Fibroblast of the aortic adventitia (primary cell): ENCODE measurements around the gene TEKT5. TPM values are rescaled to one million over a fixed set of nuclear protein-coding genes. Genes with fewer than 3 reads are reported as not detected.
"Not testable (repeated sequence)": the region's sequence is repeated elsewhere in the genome, so short reads cannot be mapped to it uniquely, and the experiment has no call there.

ENCODE experiments used
- DNase-seq: peaks from one replicate; pipeline ENCODE4 v3.0.0-alpha.2; 2010; ENCODE audit warnings: low read depth
- H3K4me3 ChIP-seq: 2 replicates; pipeline ENCODE4 v1.5.1; 2011; ENCODE audit warnings: low read depth, mild to moderate bottlenecking, control low read depth, low read length, moderate library complexity
- total RNA-seq: library from RNA; depleted of rRNA; stranded (reverse); fragments of >200 nt; gene quantifications from 2 replicates; pipeline ENCODE4 v1.2.3, GENCODE V29; 2012; ENCODE audit warnings: low replicate concordance
- TF ChIP-seq, protein P1 (sequence below): IDR thresholded peaks from 2 replicates; pipeline ENCODE4 v1.5.1; 2011; ENCODE audit warnings: mild to moderate bottlenecking, low read length, control low read depth, inconsistent platforms; ENCODE audit not compliant: insufficient read depth

TEKT5 gene
- 0.09 TPM in 1 of 2 replicates, not detected in the other for total RNA-seq

DNA sequence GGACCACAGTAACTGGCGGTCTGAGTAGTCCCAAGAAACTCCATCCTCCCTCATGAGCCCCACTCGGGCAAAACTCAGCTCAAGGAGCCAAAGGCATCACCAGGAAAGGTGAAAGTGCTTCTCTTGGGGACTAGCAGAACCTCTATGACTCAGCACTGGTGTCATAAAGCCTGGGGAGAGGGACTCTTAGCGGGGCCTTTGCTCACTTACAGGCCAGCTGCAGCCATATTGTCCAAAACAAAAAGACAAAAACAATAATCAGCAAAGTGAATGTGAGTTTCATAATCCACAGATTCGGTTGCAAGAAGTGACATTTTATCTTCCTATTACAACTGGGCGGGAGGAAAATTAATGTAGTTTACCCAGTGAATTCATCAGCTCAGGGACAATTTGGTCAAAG lies at the start of gene TEKT5:
Gene TEKT5 (minus strand): TSS at position 101 of the 400 bp plus-strand sequence. CDS start 57 bp downstream, at position 44.
- TF ChIP-seq, protein P1, sequence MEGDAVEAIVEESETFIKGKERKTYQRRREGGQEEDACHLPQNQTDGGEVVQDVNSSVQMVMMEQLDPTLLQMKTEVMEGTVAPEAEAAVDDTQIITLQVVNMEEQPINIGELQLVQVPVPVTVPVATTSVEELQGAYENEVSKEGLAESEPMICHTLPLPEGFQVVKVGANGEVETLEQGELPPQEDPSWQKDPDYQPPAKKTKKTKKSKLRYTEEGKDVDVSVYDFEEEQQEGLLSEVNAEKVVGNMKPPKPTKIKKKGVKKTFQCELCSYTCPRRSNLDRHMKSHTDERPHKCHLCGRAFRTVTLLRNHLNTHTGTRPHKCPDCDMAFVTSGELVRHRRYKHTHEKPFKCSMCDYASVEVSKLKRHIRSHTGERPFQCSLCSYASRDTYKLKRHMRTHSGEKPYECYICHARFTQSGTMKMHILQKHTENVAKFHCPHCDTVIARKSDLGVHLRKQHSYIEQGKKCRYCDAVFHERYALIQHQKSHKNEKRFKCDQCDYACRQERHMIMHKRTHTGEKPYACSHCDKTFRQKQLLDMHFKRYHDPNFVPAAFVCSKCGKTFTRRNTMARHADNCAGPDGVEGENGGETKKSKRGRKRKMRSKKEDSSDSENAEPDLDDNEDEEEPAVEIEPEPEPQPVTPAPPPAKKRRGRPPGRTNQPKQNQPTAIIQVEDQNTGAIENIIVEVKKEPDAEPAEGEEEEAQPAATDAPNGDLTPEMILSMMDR = no peak
- no peak within 1 kb of the TSS for H3K4me3 ChIP-seq
- DNase-seq = no peak

DNA sequence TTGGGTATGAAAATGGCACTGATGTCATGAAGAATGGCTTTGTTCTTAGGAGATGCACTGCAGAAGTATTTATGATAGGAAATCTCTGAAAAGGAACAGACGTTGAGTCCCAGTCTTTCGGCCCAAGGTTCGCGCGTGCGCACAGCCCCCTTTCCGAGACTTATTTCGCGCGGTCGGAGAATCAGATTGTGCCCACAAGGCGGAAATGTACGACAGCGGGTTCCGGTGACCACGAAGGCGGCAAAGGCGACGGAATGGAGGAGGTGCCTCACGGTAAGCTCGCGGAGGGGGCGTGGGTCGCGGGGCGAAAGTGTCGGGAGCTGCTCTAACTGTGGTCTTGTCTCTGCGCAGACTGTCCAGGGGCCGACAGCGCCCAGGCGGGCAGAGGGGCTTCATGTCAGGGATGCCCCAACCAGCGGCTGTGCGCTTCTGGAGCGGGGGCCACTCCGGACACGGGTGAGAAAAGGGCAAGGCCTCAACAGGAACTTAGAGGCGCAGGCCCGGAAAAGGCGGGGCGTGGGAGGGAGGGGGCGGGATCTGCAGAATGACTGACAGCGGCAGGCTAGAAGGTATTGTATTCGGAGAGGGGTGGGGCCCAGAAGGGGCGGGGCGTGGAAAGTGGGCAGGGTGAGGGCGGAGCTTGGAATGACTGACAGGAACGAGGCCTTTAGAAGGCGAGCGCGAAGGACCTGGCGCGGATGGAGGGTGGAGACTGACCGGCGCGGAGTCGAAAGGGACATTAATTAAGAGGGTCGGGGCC lies 49.1 kb upstream of the TEKT5 start, which contains the start of gene NUBP1:
Gene NUBP1 (plus strand): TSS at position 233 of the 760 bp plus-strand sequence. CDS start 22 bp downstream, at position 255.
- peak within 1 kb of the TSS; percentile 76 for H3K4me3 ChIP-seq
- DNase-seq = peak; percentile 98
- TF ChIP-seq, protein P1 = no peak

DNA sequence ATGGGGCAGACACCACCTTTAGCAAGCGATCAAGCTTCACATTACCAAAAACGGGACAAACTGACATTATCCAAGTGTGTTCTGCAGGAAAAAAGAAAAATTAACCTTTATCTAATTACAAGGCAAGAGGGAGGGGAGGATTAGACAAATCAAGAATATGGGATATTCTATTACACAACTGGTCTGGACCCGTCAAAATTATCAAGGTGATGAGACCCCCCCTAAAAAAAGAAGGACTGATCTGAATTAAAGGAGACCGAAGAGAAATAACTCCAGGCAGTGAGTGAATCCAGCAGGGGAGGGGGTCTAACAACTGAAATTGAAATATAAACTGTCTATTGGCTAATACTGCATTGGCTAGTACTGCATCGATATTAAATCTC lies 48.5 kb upstream of the TEKT5 start:
- H3K4me3 ChIP-seq = peak overlapping the region; percentile 76
- TF ChIP-seq, protein P1 = no peak
- no peak for DNase-seq

DNA sequence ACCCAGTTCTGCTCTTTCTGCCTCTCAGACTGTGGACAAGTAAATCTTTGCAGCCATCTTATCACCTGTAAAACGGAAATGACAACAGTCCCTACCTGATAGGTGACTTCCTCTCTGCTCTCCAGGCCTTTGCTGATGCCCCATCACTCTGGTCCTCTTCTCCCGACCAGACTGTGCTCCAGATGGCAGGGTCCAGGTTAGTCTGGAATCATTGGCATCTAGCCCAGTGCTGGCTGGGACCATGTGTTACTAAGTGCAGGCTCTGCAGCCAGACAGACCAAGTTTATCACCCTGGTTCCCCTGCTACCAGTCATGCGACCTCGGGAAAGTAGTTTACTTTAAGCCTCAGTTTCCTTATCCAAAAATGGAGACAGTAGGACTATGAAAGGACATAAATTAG lies 47.1 kb upstream of the TEKT5 start:
- TF ChIP-seq, protein P1 = no peak
- DNase-seq = peak; percentile 32
- no peak overlapping the region for H3K4me3 ChIP-seq

DNA sequence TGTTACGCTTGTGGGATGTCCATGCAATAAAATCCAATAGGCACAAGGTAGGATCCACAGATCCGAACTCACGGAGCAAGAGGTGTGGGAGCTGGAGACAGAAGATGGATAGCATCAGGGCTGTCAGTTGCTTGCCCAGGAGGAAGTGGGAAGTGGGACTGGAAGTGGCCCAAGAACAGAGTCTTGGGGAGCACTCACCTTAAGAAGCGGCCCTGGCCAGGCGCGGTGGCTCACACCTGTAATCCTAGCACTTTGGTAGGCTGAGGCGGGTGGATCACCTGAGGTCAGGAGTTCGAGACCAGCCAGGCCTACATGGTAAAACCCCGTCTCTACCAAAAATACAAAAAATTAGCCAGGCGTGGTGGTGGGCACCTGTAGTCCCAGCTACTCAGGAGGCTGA lies 46.5 kb upstream of the TEKT5 start:
- DNase-seq, H3K4me3 ChIP-seq: not testable (repeated sequence)

DNA sequence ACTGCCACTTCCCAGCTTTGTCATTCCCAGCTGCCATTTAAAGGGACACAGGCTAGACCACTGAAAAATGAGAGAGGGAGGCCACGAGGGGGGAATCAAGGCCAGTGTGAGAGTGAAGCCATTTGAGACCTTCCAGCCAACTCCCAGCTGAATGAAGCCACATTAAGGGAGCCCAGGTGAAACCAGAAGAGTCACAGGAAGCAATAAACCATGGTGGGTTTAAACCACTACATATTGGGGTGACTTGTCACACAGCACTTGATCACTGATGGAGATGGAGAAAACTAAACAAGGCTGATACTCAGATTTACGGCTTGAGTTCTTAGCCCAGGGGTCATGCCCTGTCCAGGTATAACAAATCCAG lies 46.1 kb upstream of the TEKT5 start:
- DNase-seq = no peak
- no peak overlapping the region for H3K4me3 ChIP-seq
- TF ChIP-seq, protein P1 = no peak

DNA sequence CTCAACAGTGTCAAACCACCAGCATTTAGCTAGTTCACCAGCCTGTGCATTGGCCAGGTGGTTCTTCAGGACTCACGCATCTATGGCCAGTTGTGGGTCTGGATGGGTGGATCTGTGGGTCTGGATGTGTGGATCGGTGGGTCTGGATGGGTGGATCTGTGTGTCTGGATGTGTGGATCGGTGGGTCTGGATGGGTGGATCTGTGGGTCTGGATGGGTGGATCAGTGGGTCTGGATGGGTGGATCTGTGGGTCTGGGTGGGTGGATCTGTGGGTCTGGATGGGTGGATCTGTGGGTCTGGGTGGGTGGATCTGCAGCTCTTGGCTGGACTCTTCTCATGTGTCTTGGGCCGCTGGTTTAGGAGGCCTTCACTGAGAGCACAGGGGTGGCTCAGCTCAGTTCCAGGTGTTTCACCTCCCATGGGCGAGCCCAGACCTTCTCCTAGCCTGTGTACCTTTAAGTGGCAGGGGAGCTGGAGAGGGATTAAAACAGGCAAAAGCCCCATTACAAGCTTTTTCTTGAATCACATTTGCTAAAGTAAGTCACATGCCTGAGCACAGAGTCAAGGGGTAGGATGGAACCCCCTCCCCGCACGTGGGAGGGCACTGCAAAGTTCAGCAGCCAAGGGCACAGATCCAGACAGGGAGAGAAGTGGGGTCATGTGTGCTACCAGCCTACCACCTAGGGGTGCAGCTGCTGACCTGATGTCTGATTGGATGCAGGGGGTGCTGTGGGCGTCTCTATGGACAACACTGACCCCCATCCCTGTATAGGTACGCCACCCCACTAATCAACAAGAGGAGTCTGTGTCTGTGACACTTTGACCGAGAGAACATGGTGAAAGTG lies 45.5 kb upstream of the TEKT5 start:
- no peak overlapping the region for H3K4me3 ChIP-seq
- no peak for DNase-seq
- TF ChIP-seq, protein P1 = no peak
